ENCODE data around the gene NRXN3. TPM values are rescaled to one million over a fixed set of nuclear protein-coding genes. Genes with fewer than 3 reads are reported as not detected.

The NRXN3 gene
- total and polyA plus RNA-seq, 2 experiments from 2014 or later = 1.0 to 1.8 TPM

- TF ChIP-seq REST (IDR thresholded peaks at IDR 0.05; ENCODE audit: unreplicated experiment) (no peak), POLR2AphosphoS5 (IDR thresholded peaks at IDR 0.05; ENCODE audit: low read depth) (no peak), JUNB (IDR thresholded peaks at IDR 0.05; ENCODE audit: unreplicated experiment) (no peak), ETS1 (IDR thresholded peaks at IDR 0.05) (no peak), EZH2 (IDR thresholded peaks at IDR 0.05; ENCODE audit: low read depth, unreplicated experiment) (no peak), CREB1 (CRISPR knock-in tag; IDR thresholded peaks at IDR 0.05; ENCODE audit: low read depth) (no peak), NANOG (IDR thresholded peaks at IDR 0.05; ENCODE audit: borderline replicate concordance) (no peak), ZNF114 (CRISPR knock-in tag; IDR thresholded peaks at IDR 0.05) (no peak), STAT1 (IDR thresholded peaks at IDR 0.05; ENCODE audit: unreplicated experiment) (no peak)
Observed at GRCh38 chr14:79383475-79383874, 1213.3 kb downstream of the NRXN3 start (continued).

GRCh38 chr14:79395061-79395460 is 1224.9 kb downstream of the NRXN3 start:
- H3K27me3 ChIP-seq (ENCODE audit: insufficient read depth) = no peaks in the 10 kb centered on the region
- Mint-ChIP-seq H3K27ac (no peak overlapping the region), H3K9me3 (no peaks in the 10 kb centered on the region), H3K4me1 (peaks cover 6% of the 10 kb centered on the region; the same call in 1 of the 3 replicates), H3K36me3 (ENCODE audit: low read depth) (no peaks in the 10 kb centered on the region), H3K27me3 (ENCODE audit: insufficient read depth, low read depth, poor library complexity) (no peaks in the 10 kb centered on the region), H3K4me3 (no peak overlapping the region)
- no peaks in the 10 kb centered on the region for H3K4me1 ChIP-seq (ENCODE audit: insufficient read depth)
- no peak overlapping the region for H3K4me2 ChIP-seq
- no peaks in the 10 kb centered on the region for H3K79me2 ChIP-seq (replicated peaks; ENCODE audit: insufficient read depth)
- no peaks in the 10 kb centered on the region for H3K9me2 ChIP-seq (ENCODE audit: insufficient read depth)
- no peak overlapping the region for H2AFZ ChIP-seq
- no peaks in the 10 kb centered on the region for H3F3A ChIP-seq (replicated peaks; ENCODE audit: low read depth)
- no peaks in the 10 kb centered on the region for H4K20me1 ChIP-seq (replicated peaks; ENCODE audit: insufficient read depth)
- no peak overlapping the region for H3K4me3 ChIP-seq
- no peaks in the 10 kb centered on the region for H3K36me3 ChIP-seq (ENCODE audit: insufficient read depth)
- ATAC-seq = no peak
- no peak overlapping the region for H3K27ac ChIP-seq (ENCODE audit: low read depth)
- DNase-seq (ENCODE audit: low spot score) = no peak
- TF ChIP-seq, protein P1, sequence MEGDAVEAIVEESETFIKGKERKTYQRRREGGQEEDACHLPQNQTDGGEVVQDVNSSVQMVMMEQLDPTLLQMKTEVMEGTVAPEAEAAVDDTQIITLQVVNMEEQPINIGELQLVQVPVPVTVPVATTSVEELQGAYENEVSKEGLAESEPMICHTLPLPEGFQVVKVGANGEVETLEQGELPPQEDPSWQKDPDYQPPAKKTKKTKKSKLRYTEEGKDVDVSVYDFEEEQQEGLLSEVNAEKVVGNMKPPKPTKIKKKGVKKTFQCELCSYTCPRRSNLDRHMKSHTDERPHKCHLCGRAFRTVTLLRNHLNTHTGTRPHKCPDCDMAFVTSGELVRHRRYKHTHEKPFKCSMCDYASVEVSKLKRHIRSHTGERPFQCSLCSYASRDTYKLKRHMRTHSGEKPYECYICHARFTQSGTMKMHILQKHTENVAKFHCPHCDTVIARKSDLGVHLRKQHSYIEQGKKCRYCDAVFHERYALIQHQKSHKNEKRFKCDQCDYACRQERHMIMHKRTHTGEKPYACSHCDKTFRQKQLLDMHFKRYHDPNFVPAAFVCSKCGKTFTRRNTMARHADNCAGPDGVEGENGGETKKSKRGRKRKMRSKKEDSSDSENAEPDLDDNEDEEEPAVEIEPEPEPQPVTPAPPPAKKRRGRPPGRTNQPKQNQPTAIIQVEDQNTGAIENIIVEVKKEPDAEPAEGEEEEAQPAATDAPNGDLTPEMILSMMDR (conservative IDR thresholded peaks at IDR 0.05; ENCODE audit: low read depth in 2 of 2) = no peak
- TF ChIP-seq CREB1 (CRISPR knock-in tag; IDR thresholded peaks at IDR 0.05; ENCODE audit: low read depth) (no peak), EZH2phosphoT487 (IDR thresholded peaks at IDR 0.05; ENCODE audit: unreplicated experiment) (no peak), ZNF331 (CRISPR knock-in tag; IDR thresholded peaks at IDR 0.05; ENCODE audit: low read depth) (no peak), POLR2AphosphoS5 (IDR thresholded peaks at IDR 0.05; ENCODE audit: low read depth) (no peak), ZNF114 (CRISPR knock-in tag; IDR thresholded peaks at IDR 0.05) (no peak), NANOG (IDR thresholded peaks at IDR 0.05; ENCODE audit: borderline replicate concordance) (no peak), JUNB (IDR thresholded peaks at IDR 0.05; ENCODE audit: unreplicated experiment) (no peak), EZH2 (IDR thresholded peaks at IDR 0.05; ENCODE audit: low read depth, unreplicated experiment) (no peak)
- TF ChIP-seq, protein P2, sequence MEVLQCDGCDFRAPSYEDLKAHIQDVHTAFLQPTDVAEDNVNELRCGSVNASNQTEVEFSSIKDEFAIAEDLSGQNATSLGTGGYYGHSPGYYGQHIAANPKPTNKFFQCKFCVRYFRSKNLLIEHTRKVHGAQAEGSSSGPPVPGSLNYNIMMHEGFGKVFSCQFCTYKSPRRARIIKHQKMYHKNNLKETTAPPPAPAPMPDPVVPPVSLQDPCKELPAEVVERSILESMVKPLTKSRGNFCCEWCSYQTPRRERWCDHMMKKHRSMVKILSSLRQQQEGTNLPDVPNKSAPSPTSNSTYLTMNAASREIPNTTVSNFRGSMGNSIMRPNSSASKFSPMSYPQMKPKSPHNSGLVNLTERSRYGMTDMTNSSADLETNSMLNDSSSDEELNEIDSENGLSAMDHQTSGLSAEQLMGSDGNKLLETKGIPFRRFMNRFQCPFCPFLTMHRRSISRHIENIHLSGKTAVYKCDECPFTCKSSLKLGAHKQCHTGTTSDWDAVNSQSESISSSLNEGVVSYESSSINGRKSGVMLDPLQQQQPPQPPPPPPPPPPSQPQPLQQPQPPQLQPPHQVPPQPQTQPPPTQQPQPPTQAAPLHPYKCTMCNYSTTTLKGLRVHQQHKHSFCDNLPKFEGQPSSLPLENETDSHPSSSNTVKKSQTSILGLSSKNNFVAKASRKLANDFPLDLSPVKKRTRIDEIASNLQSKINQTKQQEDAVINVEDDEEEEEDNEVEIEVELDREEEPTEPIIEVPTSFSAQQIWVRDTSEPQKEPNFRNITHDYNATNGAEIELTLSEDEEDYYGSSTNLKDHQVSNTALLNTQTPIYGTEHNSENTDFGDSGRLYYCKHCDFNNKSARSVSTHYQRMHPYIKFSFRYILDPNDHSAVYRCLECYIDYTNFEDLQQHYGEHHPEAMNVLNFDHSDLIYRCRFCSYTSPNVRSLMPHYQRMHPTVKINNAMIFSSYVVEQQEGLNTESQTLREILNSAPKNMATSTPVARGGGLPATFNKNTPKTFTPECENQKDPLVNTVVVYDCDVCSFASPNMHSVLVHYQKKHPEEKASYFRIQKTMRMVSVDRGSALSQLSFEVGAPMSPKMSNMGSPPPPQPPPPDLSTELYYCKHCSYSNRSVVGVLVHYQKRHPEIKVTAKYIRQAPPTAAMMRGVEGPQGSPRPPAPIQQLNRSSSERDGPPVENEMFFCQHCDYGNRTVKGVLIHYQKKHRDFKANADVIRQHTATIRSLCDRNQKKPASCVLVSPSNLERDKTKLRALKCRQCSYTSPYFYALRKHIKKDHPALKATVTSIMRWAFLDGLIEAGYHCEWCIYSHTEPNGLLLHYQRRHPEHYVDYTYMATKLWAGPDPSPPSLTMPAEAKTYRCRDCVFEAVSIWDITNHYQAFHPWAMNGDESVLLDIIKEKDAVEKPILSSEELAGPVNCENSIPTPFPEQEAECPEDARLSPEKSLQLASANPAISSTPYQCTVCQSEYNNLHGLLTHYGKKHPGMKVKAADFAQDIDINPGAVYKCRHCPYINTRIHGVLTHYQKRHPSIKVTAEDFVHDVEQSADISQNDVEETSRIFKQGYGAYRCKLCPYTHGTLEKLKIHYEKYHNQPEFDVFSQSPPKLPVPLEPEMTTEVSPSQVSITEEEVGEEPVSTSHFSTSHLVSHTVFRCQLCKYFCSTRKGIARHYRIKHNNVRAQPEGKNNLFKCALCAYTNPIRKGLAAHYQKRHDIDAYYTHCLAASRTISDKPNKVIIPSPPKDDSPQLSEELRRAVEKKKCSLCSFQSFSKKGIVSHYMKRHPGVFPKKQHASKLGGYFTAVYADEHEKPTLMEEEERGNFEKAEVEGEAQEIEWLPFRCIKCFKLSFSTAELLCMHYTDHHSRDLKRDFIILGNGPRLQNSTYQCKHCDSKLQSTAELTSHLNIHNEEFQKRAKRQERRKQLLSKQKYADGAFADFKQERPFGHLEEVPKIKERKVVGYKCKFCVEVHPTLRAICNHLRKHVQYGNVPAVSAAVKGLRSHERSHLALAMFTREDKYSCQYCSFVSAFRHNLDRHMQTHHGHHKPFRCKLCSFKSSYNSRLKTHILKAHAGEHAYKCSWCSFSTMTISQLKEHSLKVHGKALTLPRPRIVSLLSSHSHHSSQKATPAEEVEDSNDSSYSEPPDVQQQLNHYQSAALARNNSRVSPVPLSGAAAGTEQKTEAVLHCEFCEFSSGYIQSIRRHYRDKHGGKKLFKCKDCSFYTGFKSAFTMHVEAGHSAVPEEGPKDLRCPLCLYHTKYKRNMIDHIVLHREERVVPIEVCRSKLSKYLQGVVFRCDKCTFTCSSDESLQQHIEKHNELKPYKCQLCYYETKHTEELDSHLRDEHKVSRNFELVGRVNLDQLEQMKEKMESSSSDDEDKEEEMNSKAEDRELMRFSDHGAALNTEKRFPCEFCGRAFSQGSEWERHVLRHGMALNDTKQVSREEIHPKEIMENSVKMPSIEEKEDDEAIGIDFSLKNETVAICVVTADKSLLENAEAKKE (CRISPR knock-in tag; IDR thresholded peaks at IDR 0.05) = no peak

Measured in GM23338 (cell line).